GM19328 (cell line): Measurements from ENCODE around the gene ABI1.
A peak's percentile ranks its signal among the peaks of the same experiment; 100 is the strongest.
"Not testable (repeated sequence)": the region's sequence is repeated elsewhere in the genome, so short reads cannot be mapped to it uniquely, and the experiment has no call there.

Experiments used
- ATAC-seq: cut with Tn5 transposase; IDR thresholded peaks from one replicate; pipeline ENCODE4 v1.9.1; 2021; ENCODE audit warnings: mild to moderate bottlenecking, moderate library complexity; ENCODE audit not compliant: unreplicated experiment

ABI1 gene

GRCh38 chr10:26805567-26806245 lies 55.1 kb downstream of the ABI1 start:
- ATAC-seq, result no peak

GRCh38 chr10:26804418-26805393 lies 56.1 kb downstream of the ABI1 start:
- ATAC-seq, result no peak

- no peak for ATAC-seq
Measured at GRCh38 chr10:26803849-26804248, 56.9 kb downstream of the ABI1 start.

DNA sequence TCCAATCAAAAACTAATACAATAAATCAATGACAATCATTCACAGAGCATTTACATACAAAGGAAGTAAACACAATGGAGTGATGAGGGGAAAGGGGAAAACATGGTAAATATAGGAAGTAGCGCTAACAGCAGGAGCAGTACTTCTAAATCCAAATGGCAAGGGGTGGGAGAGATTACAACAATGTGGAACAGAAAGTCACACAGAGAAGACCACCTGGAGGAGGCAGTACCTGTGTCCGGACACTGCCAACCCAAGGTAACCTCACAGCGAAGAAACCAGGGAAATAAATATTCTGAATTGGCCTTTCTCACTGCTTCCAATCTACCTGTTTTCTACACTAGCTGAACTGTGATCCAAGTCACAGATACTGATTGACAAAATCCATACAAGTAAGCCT lies 58.2 kb downstream of the ABI1 start:
- ATAC-seq, result no peak

- ATAC-seq, result no peak
Measured at GRCh38 chr10:26801831-26802230, 58.9 kb downstream of the ABI1 start.

- ATAC-seq, result no peak
Measured at GRCh38 chr10:26801274-26801673, 59.5 kb downstream of the ABI1 start.

GRCh38 chr10:26800468-26800867 lies 60.3 kb downstream of the ABI1 start:
- no peak for ATAC-seq

GRCh38 chr10:26799342-26799741 lies 61.4 kb downstream of the ABI1 start:
- peak; percentile 60 for ATAC-seq

GRCh38 chr10:26798298-26798697 lies 62.5 kb downstream of the ABI1 start:
- no peak for ATAC-seq

- ATAC-seq, result no peak
Measured at GRCh38 chr10:26797340-26797739, 63.4 kb downstream of the ABI1 start.

GRCh38 chr10:26792758-26793495 lies 67.8 kb downstream of the ABI1 start:
- ATAC-seq, result no peak

DNA sequence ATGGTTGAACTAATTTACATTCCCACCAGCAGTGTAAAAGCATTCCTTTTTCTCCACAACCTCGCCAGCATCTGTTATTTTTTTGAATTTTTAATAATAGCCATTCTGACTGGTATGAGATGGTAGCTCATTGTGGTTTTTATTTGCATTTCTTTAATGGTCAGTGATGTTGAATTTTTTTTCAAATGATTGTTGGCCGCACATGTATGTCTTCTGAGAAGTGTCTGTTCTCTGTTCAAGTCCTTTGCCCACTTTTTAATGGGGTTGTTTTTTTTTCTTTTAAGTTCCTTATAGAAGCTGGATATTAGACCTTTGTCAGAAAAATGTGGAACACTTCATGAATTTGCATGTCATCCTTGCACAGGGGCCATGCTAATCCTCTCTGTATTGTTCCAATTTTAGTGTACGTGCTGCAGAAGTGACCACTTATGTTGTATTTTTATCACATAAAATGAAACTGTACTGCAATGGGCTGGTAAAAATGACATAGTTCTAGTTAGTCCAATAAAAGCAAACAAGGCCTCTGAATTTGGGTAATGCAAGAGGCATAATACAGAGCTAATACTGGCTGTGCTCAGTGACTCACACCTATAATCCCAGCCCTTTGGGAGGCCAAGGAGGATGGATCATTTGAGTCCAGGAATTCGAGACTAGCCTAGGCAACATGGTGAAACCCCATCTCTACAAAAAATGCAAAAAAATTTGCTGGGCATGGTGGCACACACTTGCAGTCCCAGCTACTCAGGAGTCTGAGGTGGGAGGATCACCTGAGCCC lies 70.3 kb downstream of the ABI1 start:
- ATAC-seq, result no peak

GRCh38 chr10:26789779-26790178 lies 71.0 kb downstream of the ABI1 start:
- ATAC-seq, result not testable (repeated sequence)

DNA sequence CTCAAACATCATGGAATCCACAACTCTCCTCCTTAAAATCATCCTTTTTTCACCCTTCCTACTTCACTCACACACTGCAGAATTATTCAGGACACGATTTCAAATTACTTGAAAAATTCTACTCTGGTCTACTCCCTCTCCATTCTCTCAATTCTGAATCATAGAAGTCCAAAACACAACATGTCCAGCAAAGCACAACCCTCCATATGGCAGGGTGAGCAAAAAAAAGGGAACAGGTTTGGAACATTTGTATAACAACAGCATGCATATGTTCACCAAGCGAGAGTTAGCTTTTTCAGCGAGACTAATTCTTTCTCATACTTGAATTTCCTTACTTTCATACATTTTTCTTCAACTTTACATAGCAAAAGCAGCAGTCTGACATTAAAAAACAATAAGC lies 73.4 kb downstream of the ABI1 start:
- no peak for ATAC-seq

- no peak for ATAC-seq
Measured at GRCh38 chr10:26781797-26782196, 79.0 kb downstream of the ABI1 start.

DNA sequence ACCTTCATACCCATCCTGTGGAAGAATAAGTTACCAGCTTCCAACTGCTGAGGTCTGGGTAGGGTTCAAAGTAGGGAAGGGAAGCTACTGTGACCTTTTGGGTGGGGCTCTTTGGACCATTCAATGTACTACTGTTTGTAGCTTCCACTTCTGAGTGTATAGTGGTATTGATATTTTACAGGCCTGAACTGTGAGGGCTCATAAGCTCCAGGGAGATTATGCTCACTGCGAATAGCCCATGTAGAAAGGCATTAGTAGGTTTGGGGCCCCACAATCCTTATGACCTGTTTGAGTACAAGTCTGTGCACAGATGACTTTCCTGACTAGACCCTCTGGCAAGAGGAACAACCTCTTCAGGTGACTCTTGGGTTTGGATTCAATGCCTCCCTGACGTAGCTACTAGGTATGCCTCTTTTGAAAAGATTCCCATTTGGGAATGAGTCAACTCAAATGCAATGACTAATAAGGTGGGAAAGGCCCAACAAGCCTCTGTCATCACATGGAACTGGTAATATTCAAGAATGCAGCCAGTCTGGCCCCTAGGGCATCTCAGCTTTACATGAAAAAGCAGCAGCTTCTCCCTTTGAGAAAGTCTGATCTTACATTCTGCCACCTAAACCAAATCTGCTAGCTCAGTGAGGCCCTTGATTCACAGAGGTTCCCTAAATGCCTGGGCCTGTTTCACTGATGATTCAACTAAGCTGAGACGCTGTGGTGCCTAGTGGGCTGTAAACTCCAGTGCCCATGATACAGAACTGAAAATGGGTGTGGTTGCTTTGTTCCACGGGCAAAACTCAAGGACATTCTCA lies 79.8 kb downstream of the ABI1 start:
- ATAC-seq, result peak; percentile 44

- ATAC-seq, result no peak
Measured at GRCh38 chr10:26780106-26780792, 80.5 kb downstream of the ABI1 start.

GRCh38 chr10:26779176-26779860 lies 81.4 kb downstream of the ABI1 start:
- ATAC-seq, result no peak

DNA sequence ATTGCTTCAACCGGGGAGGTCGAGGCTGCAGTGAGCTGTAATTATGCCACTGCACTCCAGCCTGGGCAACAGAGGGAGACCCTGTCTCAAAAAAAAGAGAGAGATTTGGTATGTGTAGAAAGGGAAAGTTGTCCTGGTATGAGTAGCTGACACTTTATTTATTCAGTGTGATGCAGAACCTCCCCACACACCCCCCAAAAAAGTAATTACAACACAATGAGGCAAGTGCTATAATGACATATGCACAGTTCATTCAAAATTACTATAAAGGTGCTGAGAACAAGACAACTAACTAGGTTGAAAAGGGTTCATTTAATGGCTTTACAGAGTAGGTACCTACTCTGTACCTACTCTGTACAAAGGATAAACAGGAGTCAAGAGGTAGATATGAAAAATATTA lies 83.1 kb downstream of the ABI1 start:
- no peak for ATAC-seq
